ENCODE data around the gene GATAD1.

Gene GATAD1

GRCh38 chr7:92485267-92485892 is 38.1 kb downstream of the GATAD1 start:
- DNase-seq = no peak

- DNase-seq = no peak
These were observed 38.7 kb downstream of the GATAD1 start for GRCh38 chr7:92485974-92486373.

GRCh38 chr7:92487804-92488203 is 40.5 kb downstream of the GATAD1 start:
- DNase-seq = no peak

- DNase-seq = no peak
These were observed 42.4 kb downstream of the GATAD1 start for GRCh38 chr7:92489634-92490033.

GRCh38 chr7:92496876-92497275 is 49.6 kb downstream of the GATAD1 start:
- DNase-seq = no peak

- DNase-seq = no peak
These were observed 51.3 kb downstream of the GATAD1 start for GRCh38 chr7:92498557-92498956.

- no peak for DNase-seq
These were observed 56.5 kb downstream of the GATAD1 start for GRCh38 chr7:92503767-92504166.

- DNase-seq = no peak
These were observed 57.3 kb downstream of the GATAD1 start for GRCh38 chr7:92504563-92504962.

- DNase-seq = no peak
These were observed 59.1 kb downstream of the GATAD1 start for GRCh38 chr7:92506363-92506762.

- no peak for DNase-seq
These were observed 61.7 kb downstream of the GATAD1 start for GRCh38 chr7:92508946-92509345.

All from activated gamma-delta T cell treated with Interleukin-2 at 50 U/mL for 16 hours (primary cell).